SK-N-SH treated with all-trans-retinoic acid at 6 μM for 48 hours (cell line): Measurements from ENCODE around the gene FASLG.

Source experiments
- TCF4 ChIP-seq: fragments of 250-450 bp; sonication (Bioruptor Pico); IDR thresholded peaks from 2 replicates; pipeline ENCODE4 v1.8.0; 2021; ENCODE audit warnings: mild to moderate bottlenecking, moderate library complexity, borderline replicate concordance
- ZNF70 ChIP-seq: fragments of 450-650 bp; formaldehyde crosslinking; IDR thresholded peaks from 2 replicates; pipeline ENCODE4 v1.5.0; 2020; ENCODE audit warnings: mild to moderate bottlenecking, moderate library complexity

GRCh38 chr1:172699695-172700227 is 40.9 kb downstream of the FASLG start:
- TF ChIP-seq TCF4 (CRISPR knock-in tag), result no peak
- TF ChIP-seq ZNF70, result no peak
